GDM1 (cell line): ENCODE measurements around the gene PTPRN2.
"Not testable (repeated sequence)": the region's sequence is repeated elsewhere in the genome, so short reads cannot be mapped to it uniquely, and the experiment has no call there.

ENCODE experiments used
- DNase-seq: peaks from one replicate; lab custom pipeline; 2025; lab: John Stamatoyannopoulos, UW

Gene PTPRN2

DNA sequence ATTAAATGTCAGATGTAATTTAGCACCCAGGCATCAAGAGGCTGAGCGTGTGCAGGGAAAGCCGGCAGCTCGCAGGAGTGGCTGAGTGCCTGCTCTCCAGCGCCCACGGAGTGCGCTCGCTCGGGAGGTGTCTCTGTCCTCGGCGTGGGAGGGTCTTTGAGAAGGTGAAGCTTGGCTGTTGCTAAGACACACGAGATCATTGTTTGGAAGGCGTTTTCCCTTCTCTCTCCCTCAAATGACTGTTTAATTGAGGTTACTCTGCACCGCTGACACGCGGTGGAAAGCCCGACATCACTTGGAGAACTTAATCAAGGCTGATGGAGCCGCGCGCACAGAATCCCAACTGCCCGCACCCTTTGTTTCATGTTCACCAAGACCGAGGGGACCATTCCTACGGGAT, 836.2 kb downstream of the PTPRN2 start:
- DNase-seq = no peak

GRCh38 chr7:157750291-157750690, 837.3 kb downstream of the PTPRN2 start:
- no peak for DNase-seq

DNA sequence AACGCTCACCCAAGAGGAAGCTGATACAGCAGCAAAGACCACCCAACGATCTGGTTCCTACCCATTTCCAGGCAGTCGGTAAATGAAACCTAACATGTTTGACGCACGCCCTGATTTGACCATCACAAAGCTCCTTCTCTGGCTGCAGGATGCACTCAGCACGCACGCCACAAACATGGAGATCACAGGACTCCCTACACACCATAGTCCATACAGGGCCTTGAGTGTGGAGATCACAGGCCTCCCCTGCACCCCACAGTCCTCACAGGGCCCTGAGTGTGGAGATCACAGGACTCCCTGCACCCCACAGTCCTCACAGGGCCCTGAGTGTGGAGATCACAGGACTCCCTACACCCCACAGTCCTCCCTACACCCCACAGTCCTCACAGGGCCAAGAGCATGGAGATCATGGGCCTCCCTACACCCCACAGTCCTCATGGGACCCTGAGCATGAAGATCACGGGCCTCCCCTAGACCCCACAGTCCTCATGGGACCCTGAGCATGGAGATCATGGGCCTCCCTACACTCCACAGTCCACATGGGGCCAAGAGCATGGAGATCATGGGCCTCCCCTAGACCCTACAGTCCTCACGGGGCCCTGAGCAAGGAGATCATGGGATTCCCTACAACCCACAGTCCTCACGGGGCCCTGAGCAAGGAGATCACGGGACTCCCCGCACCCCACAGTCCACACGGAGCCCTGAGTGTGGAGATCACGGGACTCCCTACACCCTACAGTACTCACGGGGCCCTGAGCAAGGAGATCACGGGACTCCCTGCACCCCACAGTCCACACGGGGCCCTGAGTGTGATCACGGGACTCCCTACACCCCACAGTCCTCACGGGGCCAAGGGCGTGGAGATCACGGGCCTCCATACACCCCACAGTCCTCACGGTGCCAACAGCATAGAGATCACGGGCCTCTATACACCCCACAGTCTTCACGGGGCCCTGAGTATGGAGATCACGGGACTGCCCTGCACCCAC, 841.6 kb downstream of the PTPRN2 start:
- DNase-seq = no peak

DNA sequence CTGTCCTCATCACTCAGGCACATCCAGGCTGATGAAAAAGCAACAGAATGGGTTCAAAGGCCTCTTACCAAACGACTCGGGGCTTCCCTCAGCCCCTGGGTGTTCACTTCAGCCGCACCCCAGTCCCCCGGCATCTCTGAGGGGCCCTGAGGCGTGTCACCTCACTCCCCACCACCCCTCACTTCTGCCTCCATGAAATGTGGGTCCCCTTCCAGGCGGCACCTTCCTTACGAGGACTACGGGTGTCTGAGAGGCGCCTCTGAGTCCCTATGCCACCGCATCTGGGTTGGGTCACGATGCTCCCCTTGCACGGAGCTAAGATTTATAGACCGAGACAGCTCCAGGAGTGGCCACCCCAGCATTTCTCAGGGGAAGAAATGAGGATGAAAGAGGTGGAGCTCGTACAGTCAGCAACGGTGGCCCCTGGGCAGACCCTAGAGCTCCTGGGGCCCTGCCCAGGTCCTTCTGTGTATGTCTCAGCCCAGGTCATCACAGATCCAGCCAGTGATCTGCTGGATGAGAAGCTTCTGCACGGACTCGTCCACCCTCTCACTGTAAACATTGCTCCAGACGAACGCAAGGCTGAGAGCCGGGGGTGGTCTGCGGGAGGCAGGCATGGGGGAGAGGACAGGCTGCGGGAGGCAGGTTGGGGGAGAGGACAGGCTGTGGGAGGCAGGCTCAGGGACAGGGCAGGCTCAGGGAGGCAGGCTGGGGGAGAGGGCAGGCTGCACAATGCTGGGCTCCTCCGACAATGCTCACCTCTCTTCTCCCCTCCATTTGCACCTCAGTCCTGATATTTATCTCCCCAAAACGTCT, 842.6 kb downstream of the PTPRN2 start:
- DNase-seq = no peak

- no peak for DNase-seq
Observed at GRCh38 chr7:157743781-157744525, 843.7 kb downstream of the PTPRN2 start.

GRCh38 chr7:157740251-157740798, 847.3 kb downstream of the PTPRN2 start:
- DNase-seq = no peak

DNA sequence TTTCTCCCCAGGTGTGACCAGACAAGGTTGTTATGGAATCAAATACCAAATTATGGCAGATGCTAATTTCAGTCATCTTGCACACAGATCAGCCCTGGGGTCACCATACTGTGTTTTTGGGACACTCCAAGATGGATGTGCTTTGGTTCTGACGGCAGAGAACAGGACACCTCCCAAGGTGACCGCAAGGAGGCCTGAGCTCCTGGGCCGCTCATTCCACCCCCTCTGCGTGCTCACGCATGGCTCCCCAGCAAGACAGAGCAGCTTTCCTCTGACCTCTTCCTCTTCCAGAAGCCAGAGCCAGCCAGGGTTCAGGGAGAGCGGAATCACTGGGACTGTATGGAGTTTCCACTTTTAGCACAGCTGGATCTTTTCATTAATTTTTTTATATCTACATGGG, 848.0 kb downstream of the PTPRN2 start:
- DNase-seq = no peak

GRCh38 chr7:157739031-157739430, 848.6 kb downstream of the PTPRN2 start:
- DNase-seq = no peak

DNA sequence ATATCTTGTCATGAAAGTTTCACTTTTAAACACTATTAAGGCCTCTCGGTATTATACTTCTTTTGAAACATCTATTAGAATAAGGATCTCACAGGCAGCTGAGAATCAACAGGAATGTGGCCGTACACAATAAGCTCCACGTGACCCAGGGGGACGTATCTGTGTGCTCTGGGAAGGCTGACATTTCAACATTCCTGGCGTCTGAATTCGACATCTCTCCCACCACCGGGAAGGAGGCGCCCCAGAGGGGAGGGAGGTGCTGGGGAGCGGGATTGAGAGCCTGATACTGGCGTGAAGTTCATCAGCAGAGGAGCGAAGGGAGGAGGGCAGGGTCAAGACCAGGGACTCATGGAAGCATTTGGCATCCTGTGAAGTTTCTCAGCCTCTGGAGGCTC, 849.6 kb downstream of the PTPRN2 start:
- no peak for DNase-seq

DNA sequence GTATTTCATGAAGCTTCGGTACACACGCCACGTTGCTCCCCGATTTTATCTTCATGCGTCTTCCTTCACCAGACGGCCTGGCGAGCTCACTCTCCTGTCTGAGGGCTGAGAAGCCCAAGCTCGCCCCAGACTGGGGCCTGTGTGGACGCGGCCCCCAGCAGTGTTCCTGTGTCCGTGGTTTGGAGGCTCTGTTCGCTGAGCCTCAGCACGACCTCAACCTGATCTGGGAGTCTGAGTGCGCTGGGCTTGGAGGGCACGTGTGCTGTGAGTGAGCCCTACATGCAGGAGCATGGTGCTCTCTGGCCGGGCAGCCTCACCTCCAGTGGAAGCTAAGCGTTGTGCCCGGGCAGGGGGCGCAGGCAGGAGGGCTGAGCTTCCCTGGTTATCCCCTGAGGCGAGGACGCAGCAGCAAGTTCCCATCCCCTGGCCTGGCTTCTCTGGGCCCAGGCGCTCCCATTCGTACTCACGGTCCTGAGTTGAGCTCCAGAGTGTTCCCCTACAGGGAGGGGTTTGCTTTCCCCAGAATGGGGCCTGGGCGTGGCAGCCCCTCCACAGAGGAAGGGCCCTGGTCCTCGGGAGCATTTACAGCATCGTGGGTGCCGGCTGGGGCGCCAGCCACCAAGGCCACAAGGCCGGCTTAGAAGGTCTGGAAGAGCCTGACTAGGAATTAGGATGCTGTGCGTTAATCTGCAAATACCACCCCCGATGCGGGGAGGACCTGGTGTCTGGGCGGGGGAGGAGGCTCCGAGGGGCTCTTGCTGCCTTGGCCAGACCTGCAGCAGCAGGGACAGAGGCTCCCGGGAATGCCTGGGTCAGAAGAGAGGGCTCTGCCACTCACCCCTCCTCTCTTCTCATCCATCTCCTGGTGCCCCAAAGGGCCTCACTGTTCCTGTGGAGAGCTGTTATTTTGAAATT, 850.2 kb downstream of the PTPRN2 start:
- no peak for DNase-seq

DNA sequence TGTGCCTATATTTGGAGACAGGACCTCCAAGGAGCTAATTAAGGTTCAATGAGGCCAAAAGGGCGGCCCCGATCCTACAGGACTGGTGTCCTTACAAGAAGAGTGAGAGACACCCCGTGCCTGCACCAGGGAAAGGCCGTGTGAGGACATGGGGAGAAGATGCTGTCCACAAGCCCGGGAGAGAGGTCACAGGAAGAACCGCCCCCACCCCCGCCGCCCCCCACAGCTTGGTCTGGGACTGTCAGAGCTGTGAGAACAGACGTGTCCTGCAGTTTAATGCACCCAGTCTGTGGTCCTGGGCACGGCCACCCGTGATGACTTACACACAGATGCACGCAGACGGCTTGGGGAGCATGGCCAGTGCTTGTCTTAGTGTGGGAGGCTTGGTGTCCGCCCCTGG, 851.3 kb downstream of the PTPRN2 start:
- no peak for DNase-seq

DNA sequence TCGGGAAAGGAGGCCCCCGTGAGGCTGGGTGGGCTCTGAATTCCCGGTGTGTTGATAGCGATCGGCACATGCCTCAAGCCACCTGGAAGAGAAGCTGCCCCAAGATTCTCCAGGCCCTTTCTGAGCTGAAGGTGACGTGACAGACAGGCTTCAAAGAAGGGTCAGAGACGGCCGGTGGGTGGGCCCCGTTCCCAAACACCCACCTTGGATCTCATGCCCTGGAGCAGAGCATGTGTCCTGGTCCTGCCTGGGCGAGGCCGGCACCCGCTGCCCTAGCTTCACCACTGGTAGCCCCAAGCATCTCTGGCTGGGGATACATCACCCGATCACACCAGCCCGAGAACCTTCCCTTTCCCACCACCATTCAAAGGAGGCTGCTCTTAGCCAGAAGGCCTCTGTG, 851.8 kb downstream of the PTPRN2 start:
- no peak for DNase-seq

- no peak for DNase-seq
Observed at GRCh38 chr7:157734676-157735640, 852.7 kb downstream of the PTPRN2 start.

- not testable (repeated sequence) for DNase-seq
Observed at GRCh38 chr7:157733760-157734395, 853.7 kb downstream of the PTPRN2 start.

GRCh38 chr7:157731126-157731525, 856.5 kb downstream of the PTPRN2 start:
- no peak for DNase-seq

- DNase-seq = no peak
Observed at GRCh38 chr7:157730614-157731013, 857.0 kb downstream of the PTPRN2 start.

DNA sequence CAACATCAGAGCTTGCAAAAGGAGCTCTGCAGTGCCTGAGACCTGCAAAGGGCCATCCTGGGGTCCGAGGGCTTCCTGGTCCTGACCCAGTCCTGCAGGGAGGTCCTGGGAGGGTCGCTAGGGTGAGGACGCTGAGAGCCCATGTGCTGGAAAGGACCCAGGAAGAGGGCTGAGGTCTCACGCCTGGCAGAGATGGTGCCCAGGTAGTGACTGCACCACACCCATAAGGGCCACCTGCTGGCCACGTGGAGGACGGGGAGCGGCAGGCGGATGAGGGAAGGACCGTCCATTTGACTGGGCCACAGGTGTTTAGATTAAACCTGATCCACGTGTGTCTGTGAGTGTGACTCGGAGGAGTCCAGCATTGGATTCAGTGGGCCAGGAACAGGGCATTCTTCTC, 858.1 kb downstream of the PTPRN2 start:
- DNase-seq = no peak

- DNase-seq = no peak
Observed at GRCh38 chr7:157727964-157728615, 859.5 kb downstream of the PTPRN2 start.

GRCh38 chr7:157726764-157727163, 860.9 kb downstream of the PTPRN2 start:
- no peak for DNase-seq
